OCI-LY1 (cell line): ENCODE data around the gene RRAGA.

Experiments used
- H2AFZ ChIP-seq: fragments of 200-600 bp; sonication (generic), shearing (Covaris generic); 2 replicates; pipeline ENCODE4 v1.6.0; 2014; ENCODE audit warnings: antibody characterized with exemption, mild to moderate bottlenecking, low read length
- H3F3A ChIP-seq: fragments of 200-600 bp; sonication (generic), shearing (Covaris generic); 2 replicates; pipeline ENCODE4 v1.6.0; 2014; ENCODE audit warnings: mild to moderate bottlenecking, antibody characterized with exemption, low read length, moderate library complexity; ENCODE audit not compliant: insufficient read depth
- H3K27ac ChIP-seq: fragments of 200-600 bp; sonication (generic); 2 replicates; pipeline ENCODE4 v1.5.1; 2014; ENCODE audit warnings: low read length, mixed run types, mild to moderate bottlenecking, low read depth; ENCODE audit not compliant: poor library complexity, severe bottlenecking
- H3K27me3 ChIP-seq: fragments of 200-600 bp; sonication (generic); 2 replicates; pipeline ENCODE4 v1.6.0; 2014; ENCODE audit warnings: antibody characterized with exemption, mild to moderate bottlenecking, low read length, moderate library complexity; ENCODE audit not compliant: insufficient read depth
- H3K36me3 ChIP-seq: fragments of 200-600 bp; sonication (generic); 2 replicates; pipeline ENCODE4 v1.6.1; 2014; ENCODE audit warnings: mild to moderate bottlenecking, antibody characterized with exemption, low read length, moderate library complexity, mixed read lengths; ENCODE audit not compliant: insufficient read depth
- H3K4me1 ChIP-seq: fragments of 200-600 bp; sonication (generic); 2 replicates; pipeline ENCODE4 v1.5.1; 2014; ENCODE audit warnings: mild to moderate bottlenecking, low read length, moderate library complexity; ENCODE audit not compliant: insufficient read depth, severe bottlenecking
- H3K4me2 ChIP-seq: fragments of 200-600 bp; sonication (generic), shearing (Covaris generic); 2 replicates; pipeline ENCODE4 v1.6.1; 2014; ENCODE audit warnings: low read length
- H3K4me3 ChIP-seq: fragments of 200-600 bp; sonication (generic); 2 replicates; pipeline ENCODE4 v1.5.1; 2014; ENCODE audit warnings: low read length, low read depth, mild to moderate bottlenecking, mixed read lengths; ENCODE audit not compliant: poor library complexity, severe bottlenecking
- H3K79me2 ChIP-seq: fragments of 200-600 bp; shearing (Covaris generic); 2 replicates; pipeline ENCODE4 v1.6.1; 2016; ENCODE audit warnings: mixed run types, low read length, mixed read lengths; ENCODE audit not compliant: insufficient read depth
- H3K9ac ChIP-seq: fragments of 200-600 bp; sonication (generic), shearing (Covaris generic); 2 replicates; pipeline ENCODE4 v1.6.1; 2014; ENCODE audit warnings: mild to moderate bottlenecking, low read length, mixed read lengths
- H3K9me2 ChIP-seq: fragments of 200-600 bp; sonication (generic), shearing (Covaris generic); 2 replicates; pipeline ENCODE4 v1.6.1; 2014; ENCODE audit warnings: low read depth, mild to moderate bottlenecking, low read length, mixed read lengths
- H3K9me3 ChIP-seq: fragments of 200-600 bp; shearing (Covaris generic); 2 replicates; pipeline ENCODE4 v1.6.1; 2014; ENCODE audit warnings: low read length, mixed read lengths
- H4K20me1 ChIP-seq: fragments of 200-600 bp; sonication (generic), shearing (Covaris generic); 2 replicates; pipeline ENCODE4 v1.6.0; 2016; ENCODE audit warnings: mild to moderate bottlenecking, low read length; ENCODE audit not compliant: insufficient read depth
- CTCF ChIP-seq: fragments of 200-600 bp; sonication (generic), shearing (Covaris generic); IDR thresholded peaks from 2 replicates; pipeline ENCODE4 v1.5.1; 2017; ENCODE audit warnings: mild to moderate bottlenecking, antibody characterized with exemption, low read length, moderate library complexity, mixed read lengths
- EZH2 ChIP-seq: fragments of 200-600 bp; sonication (generic), shearing (Covaris generic); IDR thresholded peaks from 2 replicates; pipeline ENCODE4 v1.8.0; 2017; ENCODE audit warnings: borderline replicate concordance, mixed run types, mild to moderate bottlenecking, antibody characterized with exemption, low read length, moderate library complexity, mixed read lengths

RRAGA gene

DNA sequence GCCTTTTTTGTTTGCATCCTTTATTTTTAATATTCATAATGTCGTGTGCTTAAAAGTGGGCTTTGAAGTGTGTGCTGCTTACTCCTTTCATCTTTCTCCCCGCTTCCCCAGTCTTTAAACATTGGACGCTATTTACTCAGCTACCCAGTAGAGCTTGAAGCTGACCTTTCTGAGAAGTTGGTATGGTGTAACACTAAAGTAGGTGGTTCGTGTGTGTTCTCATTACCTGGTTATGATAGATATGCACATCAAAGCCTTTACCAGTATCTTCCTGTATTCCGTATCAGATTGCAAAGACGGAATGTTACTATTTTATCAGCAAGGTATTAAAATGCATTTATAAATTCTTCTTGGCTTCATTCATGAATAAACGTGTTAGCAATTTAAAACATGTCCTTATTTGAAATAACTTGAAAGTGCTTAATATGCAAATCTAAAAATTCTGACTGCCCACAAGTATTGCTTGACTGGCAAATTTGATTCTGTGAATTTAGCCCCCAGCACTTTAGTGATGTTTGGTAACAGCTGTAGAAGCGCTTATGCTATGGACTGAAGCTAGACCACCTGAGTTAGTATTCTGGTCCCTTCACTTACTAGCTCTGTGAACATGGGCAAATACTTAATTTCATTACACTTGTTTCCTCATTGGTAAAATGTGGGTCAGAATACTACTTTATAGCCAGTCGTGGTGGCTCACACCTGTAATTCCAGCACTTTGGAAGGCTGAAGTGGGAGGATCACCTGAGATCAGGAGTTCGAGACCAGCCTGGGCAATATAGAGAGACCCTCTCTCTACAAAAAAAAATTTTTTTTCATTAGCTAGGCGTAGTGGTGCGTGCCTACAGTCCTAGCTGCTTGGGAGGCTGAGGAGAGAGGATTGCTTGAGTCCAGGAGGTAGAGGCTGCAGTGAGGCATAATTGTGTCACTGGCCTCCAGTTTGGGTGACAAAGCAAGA, 1.7 kb downstream of the RRAGA start:
- H3K4me3 ChIP-seq, result peak overlapping the region; percentile 69
- no peaks in the 10 kb centered on the region for H3K9me2 ChIP-seq
- H3K27ac ChIP-seq, result no peak overlapping the region
- H3K4me2 ChIP-seq, result peak overlapping the region; percentile 72
- no peaks in the 10 kb centered on the region for H4K20me1 ChIP-seq
- H3F3A ChIP-seq, result no peaks in the 10 kb centered on the region
- peaks cover 7% of the 10 kb centered on the region; the same call in 1 of the 2 replicates for H3K9me3 ChIP-seq
- no peaks in the 10 kb centered on the region for H3K27me3 ChIP-seq
- no peak overlapping the region for H2AFZ ChIP-seq
- no peak overlapping the region for H3K9ac ChIP-seq
- no peak for TF ChIP-seq EZH2
- TF ChIP-seq CTCF, result no peak
- H3K79me2 ChIP-seq, result peaks cover 6% of the 10 kb centered on the region; the same call in 1 of the 2 replicates
- H3K4me1 ChIP-seq, result peaks cover 17% of the 10 kb centered on the region
- peaks cover 25% of the 10 kb centered on the region for H3K36me3 ChIP-seq

- H4K20me1 ChIP-seq, result no peaks in the 10 kb centered on the region
- H3K4me1 ChIP-seq, result no peaks in the 10 kb centered on the region
- no peaks in the 10 kb centered on the region for H3K27me3 ChIP-seq
- no peaks in the 10 kb centered on the region for H3K9me3 ChIP-seq
- H3K4me2 ChIP-seq, result no peak overlapping the region
- no peak for TF ChIP-seq EZH2
- no peak for TF ChIP-seq CTCF
- H3K9ac ChIP-seq, result no peak overlapping the region
- H3K79me2 ChIP-seq, result no peaks in the 10 kb centered on the region
- no peaks in the 10 kb centered on the region for H3K9me2 ChIP-seq
- peaks cover 61% of the 10 kb centered on the region for H3K36me3 ChIP-seq
- H3K27ac ChIP-seq, result no peak overlapping the region
- H3F3A ChIP-seq, result no peaks in the 10 kb centered on the region
- H3K4me3 ChIP-seq, result no peak overlapping the region
- H2AFZ ChIP-seq, result no peak overlapping the region
These were observed 7.8 kb downstream of the RRAGA start for GRCh38 chr9:19057033-19057432.

- Histone ChIP-seq H4K20me1 (no peaks in the 10 kb centered on the region), H3F3A (no peaks in the 10 kb centered on the region), H3K9ac (no peak overlapping the region), H3K79me2 (no peaks in the 10 kb centered on the region), H3K4me2 (no peak overlapping the region), H2AFZ (no peak overlapping the region), H3K36me3 (peaks cover 91% of the 10 kb centered on the region), H3K4me3 (no peak overlapping the region), H3K9me2 (no peaks in the 10 kb centered on the region), H3K9me3 (0 out of 2 replicates have a peak, but pooled peaks cover 2% of the 10 kb centered on the region), H3K27ac (no peak overlapping the region), H3K27me3 (no peaks in the 10 kb centered on the region), H3K4me1 (no peaks in the 10 kb centered on the region)
- TF ChIP-seq CTCF (no peak), EZH2 (no peak)
These were observed 25.0 kb downstream of the RRAGA start for GRCh38 chr9:19074229-19074628.
